Measurements from ENCODE around the gene RCAN2. TPM values are rescaled to one million over a fixed set of nuclear protein-coding genes. Genes with fewer than 3 reads are reported as not detected.

The RCAN2 gene
- total RNA-seq, 4 donors from 2014 or later, result 46.9 to 289 (median 171) TPM

DNA sequence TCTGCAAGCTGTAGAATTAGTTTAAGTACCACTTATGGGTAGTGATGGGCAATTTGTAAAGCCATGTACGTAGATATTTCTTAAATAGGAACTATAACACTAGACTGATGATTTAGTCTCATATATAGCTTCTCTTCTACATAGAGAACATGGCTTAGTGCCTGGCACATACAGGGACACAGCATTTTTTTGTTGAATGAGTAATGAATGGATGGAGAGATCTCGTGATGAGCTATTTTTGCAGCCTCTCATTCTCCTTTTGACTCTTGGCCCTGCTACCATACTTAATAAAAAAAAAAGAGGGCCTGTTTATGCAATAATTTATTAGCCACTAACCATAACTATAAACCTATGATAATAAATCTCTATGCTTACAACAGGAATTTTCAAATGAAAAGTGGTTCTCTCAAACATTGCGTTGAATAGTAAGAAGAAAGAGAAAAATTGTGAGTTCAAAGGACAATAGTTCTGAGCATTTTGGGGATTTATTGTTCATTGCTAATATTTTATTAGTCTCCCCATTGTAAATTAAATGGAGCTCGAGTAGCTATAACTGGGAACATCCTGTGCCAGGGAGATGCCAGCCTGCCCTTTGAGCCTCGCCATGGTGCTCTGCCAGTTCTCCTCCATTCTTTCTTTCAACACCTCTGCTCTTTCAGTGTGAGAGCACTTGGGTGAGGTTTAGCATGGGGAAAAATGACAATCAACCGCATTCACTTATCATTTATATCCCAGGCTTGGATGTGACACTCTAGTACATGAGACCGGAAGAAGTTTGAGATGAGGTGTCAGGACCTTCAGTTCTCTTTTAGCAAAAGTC is 14.7 kb upstream of the RCAN2 start:
- 47 to 73% methylated on average over 7 of the region's 7 CpGs for WGBS, 2 donors (ENCODE audit: low coverage in 1 of 2)
- H3K4me3 ChIP-seq, result no peak overlapping the region
- TF ChIP-seq POLR2A (IDR thresholded peaks at IDR 0.05) (no peak), POLR2AphosphoS5 (IDR thresholded peaks at IDR 0.05) (peak; percentile 71)
- peak overlapping the region in 2 of 4 donors; percentile 23 to 81 for H3K27ac ChIP-seq
- H3K9me3 ChIP-seq, result no peaks in the 10 kb centered on the region
- no peaks in the 10 kb centered on the region for H3K36me3 ChIP-seq
- H3K4me1 ChIP-seq, result peaks cover 2 to 82% (median 9%) of the 10 kb centered on the region in 3 donors
- no peaks in the 10 kb centered on the region for H3K27me3 ChIP-seq
- no peak for ATAC-seq

DNA sequence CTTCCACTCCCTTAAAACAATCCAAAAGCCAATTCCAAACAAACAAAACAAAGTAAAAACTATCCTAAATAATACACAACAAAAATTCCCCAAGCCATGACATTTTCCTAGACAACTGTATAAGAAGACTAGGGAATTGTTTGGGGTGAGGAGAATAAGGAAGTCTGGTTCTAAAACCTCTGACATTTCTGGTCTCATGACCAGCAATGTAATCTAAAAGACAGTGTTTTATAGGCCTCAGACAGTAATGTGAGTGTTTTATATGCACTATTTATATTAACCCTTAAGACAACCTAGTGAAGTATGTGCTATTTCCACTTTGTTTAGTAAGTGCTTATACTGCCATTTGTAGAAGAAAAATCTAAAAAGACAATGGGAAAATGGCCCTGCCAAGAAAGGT is 13.0 kb upstream of the RCAN2 start:
- Histone ChIP-seq H3K4me3 (no peak overlapping the region), H3K27ac (peak overlapping the region in 1 of 4 donors; percentile 81), H3K36me3 (no peaks in the 10 kb centered on the region), H3K9me3 (no peaks in the 10 kb centered on the region), H3K27me3 (no peaks in the 10 kb centered on the region), H3K4me1 (peaks cover 0 to 66% (median 2%) of the 10 kb centered on the region in 3 donors)
- no peak for ATAC-seq
- TF ChIP-seq POLR2AphosphoS5 (IDR thresholded peaks at IDR 0.05) (no peak), POLR2A (IDR thresholded peaks at IDR 0.05) (no peak), EP300 (IDR thresholded peaks at IDR 0.05) (no peak)
- TF ChIP-seq, protein P1, sequence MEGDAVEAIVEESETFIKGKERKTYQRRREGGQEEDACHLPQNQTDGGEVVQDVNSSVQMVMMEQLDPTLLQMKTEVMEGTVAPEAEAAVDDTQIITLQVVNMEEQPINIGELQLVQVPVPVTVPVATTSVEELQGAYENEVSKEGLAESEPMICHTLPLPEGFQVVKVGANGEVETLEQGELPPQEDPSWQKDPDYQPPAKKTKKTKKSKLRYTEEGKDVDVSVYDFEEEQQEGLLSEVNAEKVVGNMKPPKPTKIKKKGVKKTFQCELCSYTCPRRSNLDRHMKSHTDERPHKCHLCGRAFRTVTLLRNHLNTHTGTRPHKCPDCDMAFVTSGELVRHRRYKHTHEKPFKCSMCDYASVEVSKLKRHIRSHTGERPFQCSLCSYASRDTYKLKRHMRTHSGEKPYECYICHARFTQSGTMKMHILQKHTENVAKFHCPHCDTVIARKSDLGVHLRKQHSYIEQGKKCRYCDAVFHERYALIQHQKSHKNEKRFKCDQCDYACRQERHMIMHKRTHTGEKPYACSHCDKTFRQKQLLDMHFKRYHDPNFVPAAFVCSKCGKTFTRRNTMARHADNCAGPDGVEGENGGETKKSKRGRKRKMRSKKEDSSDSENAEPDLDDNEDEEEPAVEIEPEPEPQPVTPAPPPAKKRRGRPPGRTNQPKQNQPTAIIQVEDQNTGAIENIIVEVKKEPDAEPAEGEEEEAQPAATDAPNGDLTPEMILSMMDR (IDR thresholded peaks at IDR 0.05), result no peak

DNA sequence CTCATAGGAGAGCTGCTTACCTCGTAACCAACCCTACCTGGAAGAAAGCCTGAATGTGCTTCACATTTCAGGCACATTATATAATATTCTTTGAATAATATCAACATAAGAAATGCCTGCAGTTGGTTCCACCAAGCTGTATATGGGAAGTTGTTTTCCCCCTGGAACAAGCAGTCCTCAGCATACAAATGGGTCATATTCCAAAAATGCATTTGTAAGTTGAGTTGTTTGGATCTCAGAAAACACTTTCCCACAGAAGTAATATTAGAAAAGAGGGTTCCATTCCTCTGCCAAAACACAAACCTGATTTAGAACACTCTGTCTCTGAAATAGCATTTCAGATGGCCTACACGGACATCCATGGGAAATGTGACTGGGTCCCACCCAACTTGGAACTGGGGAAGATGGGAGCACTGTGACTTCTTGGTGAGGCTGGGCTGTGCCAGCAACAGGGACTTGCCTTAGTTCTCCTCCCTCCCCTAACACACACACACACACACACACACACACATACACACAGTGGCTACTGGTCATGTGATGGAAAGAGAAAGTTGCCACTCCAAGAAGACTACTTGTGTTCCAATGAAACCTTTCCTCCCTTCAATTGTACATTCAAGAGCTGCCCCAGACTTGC is 11.4 kb upstream of the RCAN2 start:
- Histone ChIP-seq H3K27me3 (no peaks in the 10 kb centered on the region), H3K27ac (peak overlapping the region; percentile 64 to 89 (median 78)), H3K4me3 (no peak overlapping the region), H3K9me3 (no peaks in the 10 kb centered on the region), H3K4me1 (peaks cover 0 to 58% (median 2%) of the 10 kb centered on the region in 3 donors), H3K36me3 (no peaks in the 10 kb centered on the region)
- TF ChIP-seq POLR2AphosphoS5 (IDR thresholded peaks at IDR 0.05) (peak; percentile 81), POLR2A (IDR thresholded peaks at IDR 0.05) (no peak)
- WGBS, 2 donors (ENCODE audit: low coverage in 1 of 2), result 14 to 42% methylated on average over 1 to 2 of the region's 2 CpGs
- peak; percentile 77 for ATAC-seq

DNA sequence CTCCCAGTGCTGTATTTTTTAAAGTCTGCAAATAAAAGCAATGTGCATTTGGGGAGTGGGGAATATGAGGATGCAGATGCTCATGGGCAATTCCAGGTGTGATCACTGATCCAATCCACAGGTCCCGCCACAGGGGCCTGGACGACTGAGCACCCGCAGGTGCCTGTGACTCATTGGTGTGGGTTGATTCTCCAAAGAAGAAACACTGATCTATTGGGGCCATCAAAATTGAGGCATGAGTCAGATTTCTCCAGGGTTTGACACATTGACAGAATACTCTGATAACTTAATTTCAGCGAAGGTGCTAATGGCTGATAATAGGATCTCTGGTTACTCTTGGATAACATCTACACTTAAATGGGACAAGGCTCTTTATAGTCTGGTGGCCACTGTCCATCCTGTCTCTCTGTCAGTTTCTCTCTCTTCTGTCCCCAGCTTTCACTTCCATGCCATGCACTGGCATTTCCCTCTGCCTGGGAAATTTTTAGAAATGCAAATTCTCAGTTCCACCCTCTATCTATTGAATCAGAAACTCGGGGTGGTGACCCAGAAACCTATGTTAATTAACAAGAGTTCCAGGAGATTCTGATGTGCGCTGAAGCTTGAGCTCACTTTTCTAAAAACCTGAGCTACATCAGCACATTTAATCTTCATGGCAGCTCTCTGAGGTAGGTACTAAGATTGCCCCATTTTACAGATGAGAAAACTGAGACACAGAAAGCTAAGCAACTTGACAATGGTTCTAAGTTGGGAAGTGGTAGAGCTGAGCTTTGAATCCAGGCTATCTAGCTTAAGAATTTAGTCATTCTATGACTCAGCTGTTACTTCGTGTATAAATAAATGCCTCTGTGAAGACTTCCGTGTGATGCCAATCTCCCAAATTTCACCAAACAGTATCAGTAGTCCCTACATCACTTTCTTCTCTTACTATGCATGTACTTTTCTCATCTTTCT is 10.2 kb upstream of the RCAN2 start:
- no peaks in the 10 kb centered on the region for H3K27me3 ChIP-seq
- 76 to 77% methylated on average over 7 to 8 of the region's 8 CpGs for WGBS, 2 donors (ENCODE audit: low coverage in 1 of 2)
- H3K9me3 ChIP-seq, result no peaks in the 10 kb centered on the region
- no peak for ATAC-seq
- no peaks in the 10 kb centered on the region for H3K36me3 ChIP-seq
- peaks cover 0 to 51% (median 2%) of the 10 kb centered on the region in 3 donors for H3K4me1 ChIP-seq
- TF ChIP-seq POLR2AphosphoS5 (IDR thresholded peaks at IDR 0.05) (peak; percentile 35), EP300 (IDR thresholded peaks at IDR 0.05) (no peak)
- H3K27ac ChIP-seq, result peak overlapping the region in 3 of 4 donors; percentile 64 to 89 (median 81)
- no peak overlapping the region for H3K4me3 ChIP-seq

DNA sequence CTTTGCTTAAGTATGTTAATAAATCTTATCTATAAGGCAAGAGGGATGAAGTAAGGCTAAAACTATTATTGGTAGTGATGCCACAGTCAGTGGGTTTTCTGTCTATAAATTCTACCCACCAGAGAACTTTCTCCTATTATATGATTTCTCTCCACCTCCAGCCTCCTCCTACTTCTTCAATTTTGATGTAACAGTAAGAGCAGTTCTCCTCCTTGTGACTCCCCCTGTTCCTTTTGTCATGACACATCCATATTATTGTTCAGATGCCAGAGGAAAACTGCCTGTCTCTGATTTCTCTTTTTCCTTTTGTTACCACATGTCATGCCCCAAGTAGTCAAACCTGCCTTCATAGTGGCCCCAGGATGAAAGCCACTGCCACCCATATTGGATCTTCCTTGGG is 9.1 kb upstream of the RCAN2 start:
- peak overlapping the region in 2 of 4 donors; percentile 6 to 42 for H3K27ac ChIP-seq
- no peaks in the 10 kb centered on the region for H3K36me3 ChIP-seq
- H3K27me3 ChIP-seq, result no peaks in the 10 kb centered on the region
- no peak overlapping the region for H3K4me3 ChIP-seq
- peaks cover 0 to 43% (median 2%) of the 10 kb centered on the region in 3 donors for H3K4me1 ChIP-seq
- H3K9me3 ChIP-seq, result no peaks in the 10 kb centered on the region
- no peak for ATAC-seq
- TF ChIP-seq POLR2AphosphoS5 (IDR thresholded peaks at IDR 0.05), result no peak
- TF ChIP-seq POLR2A (IDR thresholded peaks at IDR 0.05), result no peak
- TF ChIP-seq EP300 (IDR thresholded peaks at IDR 0.05), result no peak
- TF ChIP-seq, protein P1 (IDR thresholded peaks at IDR 0.05), result no peak

Measured in gastroesophageal sphincter (tissue), 4 donors.